HepG2 (cell line): ENCODE data around the gene CFAP46. TPM values are rescaled to one million over a fixed set of nuclear protein-coding genes. Genes with fewer than 3 reads are reported as not detected.

Experiments used
- ATAC-seq: fragments of 200-7000 bp; cut with Tn5 transposase; 3 replicates; pipeline ENCODE4 v1.9.1; 2020; ENCODE audit warnings: mild to moderate bottlenecking, moderate library complexity
- BruUV-seq: library from RNA; stranded (reverse); fragments of 400-500 nt; replicated peaks from 2 replicates; lab custom pipeline; 2021; lab: Mats Ljungman, UMichigan
- CTCF ChIA-PET: fragments of 300-600 bp; formaldehyde crosslinking; extraction: SDS; loops from one replicate; lab custom pipeline; 2021; ENCODE audit warnings: low total read pairs, inconsistent platforms, low intra/inter-chr PET ratio; lab: Yijun Ruan, JAX
- POLR2A ChIA-PET: fragments of 350-600 bp; sonication (Branson Sonifier 250); formaldehyde crosslinking; loops from one replicate; lab custom pipeline; 2020; ENCODE audit warnings: antibody characterized with exemption, inconsistent platforms; lab: Yijun Ruan, JAX
- DNase-seq: peaks from one replicate; pipeline ENCODE4 v3.0.0-alpha.2; 2015; ENCODE audit warnings: low spot score
- FAIRE-seq: peaks from 3 replicates; lab custom pipeline; 2011; peaks lifted over from hg19 to GRCh38; lab: Jason Lieb, UNC
- H2AFZ ChIP-seq: one replicate; pipeline ENCODE4 v1.6.1; 2011; ENCODE audit warnings: low read length, inconsistent platforms
- H3K27ac ChIP-seq: fragments of 300-600 bp; 3 replicates; pipeline ENCODE4 v1.8.0; 2011; ENCODE audit warnings: mixed run types, mild to moderate bottlenecking, mixed read lengths, low read length, inconsistent platforms; ENCODE audit not compliant: insufficient read depth; ENCODE audit errors: extremely low read length
- H3K27me3 ChIP-seq, 2 experiments: fragments of 200-600 bp in 1 of 2; 2 replicates in 1 of 2; 3 replicates in 1 of 2; pipeline versions ENCODE4 v1.6.0 to v1.8.0; 2011; ENCODE audit warnings: low read length in 2 of 2, mild to moderate bottlenecking in 2 of 2, moderate library complexity in 2 of 2, inconsistent platforms in 1 of 2; ENCODE audit not compliant: insufficient read depth in 2 of 2, control insufficient read depth in 1 of 2
- H3K36me3 ChIP-seq, 2 experiments: fragments of 200-600 bp in 1 of 2; replicated peaks in 1 of 2; 2 replicates in 1 of 2; 3 replicates in 1 of 2; pipeline versions ENCODE4 v1.5.1 to v1.8.0; 2011; ENCODE audit warnings: low read length in 2 of 2, inconsistent platforms in 1 of 2; ENCODE audit not compliant: insufficient read depth in 2 of 2, control insufficient read depth in 1 of 2
- H3K4me1 ChIP-seq: 2 replicates; pipeline ENCODE4 v1.5.1; 2012; ENCODE audit warnings: low read length, inconsistent platforms; ENCODE audit not compliant: insufficient read depth
- H3K4me2 ChIP-seq: 2 replicates; pipeline ENCODE4 v1.6.0; 2011; ENCODE audit warnings: low read depth, low read length, inconsistent platforms
- H3K4me3 ChIP-seq, 3 experiments: fragments of 200-600 bp in 1 of 3; sonication (generic), shearing (Covaris generic) in 1 of 3; replicated peaks in 1 of 3; 2 replicates each; pipeline ENCODE4 v1.5.1; 2011 to 2016; ENCODE audit warnings: low read length in 3 of 3, inconsistent platforms in 2 of 3, low read depth in 2 of 3, mild to moderate bottlenecking in 2 of 3, control low read depth in 1 of 3, mixed read lengths in 1 of 3; ENCODE audit not compliant: insufficient read depth in 1 of 3
- H3K79me2 ChIP-seq: one replicate; pipeline ENCODE4 v1.6.1; 2011; ENCODE audit warnings: low read length, inconsistent platforms; ENCODE audit not compliant: insufficient read depth
- H3K9ac ChIP-seq: 2 replicates; pipeline ENCODE4 v1.6.0; 2011; ENCODE audit warnings: mild to moderate bottlenecking, low read depth, low read length, inconsistent platforms; ENCODE audit not compliant: insufficient read depth
- H3K9me3 ChIP-seq: 2 replicates; pipeline ENCODE4 v1.5.1; 2012; ENCODE audit warnings: mild to moderate bottlenecking, low read length
- H4K20me1 ChIP-seq: 2 replicates; pipeline ENCODE4 v1.6.0; 2011; ENCODE audit warnings: inconsistent platforms, mild to moderate bottlenecking, low read length, moderate library complexity; ENCODE audit not compliant: insufficient read depth
- ERF ChIP-seq: IDR thresholded peaks from 2 replicates; pipeline ENCODE4 v1.6.1; 2018; ENCODE audit warnings: missing biosample characterization, missing genetic modification reagents
- GMEB1 ChIP-seq: sonication (generic); formaldehyde crosslinking; IDR thresholded peaks from 2 replicates; pipeline ENCODE4 v1.5.1; 2020; ENCODE audit warnings: missing genetic modification reagents, mild to moderate bottlenecking, borderline replicate concordance
- NFKB2 ChIP-seq: sonication (generic); formaldehyde crosslinking; IDR thresholded peaks from 2 replicates; pipeline ENCODE4 v1.4.0; 2020; ENCODE audit warnings: missing genetic modification reagents, borderline replicate concordance
- NR2C2 ChIP-seq: sonication (generic); formaldehyde crosslinking; IDR thresholded peaks from 2 replicates; pipeline ENCODE4 v1.4.0; 2020; ENCODE audit warnings: missing genetic modification reagents, mild to moderate bottlenecking, moderate library complexity, borderline replicate concordance
- PAX8 ChIP-seq: sonication (generic); formaldehyde crosslinking; IDR thresholded peaks from 2 replicates; pipeline ENCODE4 v1.8.0; 2022; ENCODE audit warnings: mild to moderate bottlenecking, missing genetic modification reagents, borderline replicate concordance
- SNAI1 ChIP-seq: sonication (generic); formaldehyde crosslinking; IDR thresholded peaks from 2 replicates; pipeline ENCODE4 v1.5.0; 2020; ENCODE audit warnings: mild to moderate bottlenecking, missing genetic modification reagents, borderline replicate concordance
- TBX3 ChIP-seq: fragments of 450-650 bp; IDR thresholded peaks from 2 replicates; pipeline ENCODE4 v1.6.1; 2017; ENCODE audit warnings: antibody characterized with exemption, mild to moderate bottlenecking, inconsistent platforms, borderline replicate concordance
- ZNF710 ChIP-seq: sonication (generic); formaldehyde crosslinking; IDR thresholded peaks from 2 replicates; pipeline ENCODE4 v1.5.0; 2020; ENCODE audit warnings: mild to moderate bottlenecking, missing genetic modification reagents, borderline replicate concordance
- ZNF761 ChIP-seq: sonication (generic); formaldehyde crosslinking; conservative IDR thresholded peaks from 2 replicates; pipeline ENCODE4 v1.4.0; 2020; ENCODE audit warnings: mild to moderate bottlenecking, missing genetic modification reagents
- ZNF850 ChIP-seq: sonication (generic); formaldehyde crosslinking; conservative IDR thresholded peaks from 2 replicates; pipeline ENCODE4 v1.9.0; 2021; ENCODE audit warnings: mild to moderate bottlenecking, missing genetic modification reagents
- WGBS: methylation state at CpG from one replicate; pipeline ENCODE4 v1.1.6; 2017; ENCODE audit warnings: low lambda C conversion rate; 5-methylcytosine and 5-hydroxymethylcytosine counted together
- in situ Hi-C: cut with HindIII; loops from 2 replicates; pipeline ENCODE4 v1.10.0; 2017; ENCODE audit warnings: low pct_unique_long_range_greater_than_20kb; ENCODE audit not compliant: extremely low pct_ligation_motif_present
- intact Hi-C: fragments of 100-400 bp; cut with micrococcal nuclease; formaldehyde crosslinking; loops from one replicate; pipeline ENCODE4 v1.10.0; 2022; ENCODE audit not compliant: unreplicated experiment
- polyA plus RNA-seq, 8 experiments: library from polyadenylated mRNA; depleted of rRNA in 3 of 8; stranded (reverse) in 7 of 8; unstranded in 1 of 8; fragments of >200 nt; fragmentation: Illumina TruSeq in 4 of 8; extraction: Trizol in 4 of 8; gene quantifications; 2 replicates each; pipeline versions ENCODE4 v1.2.1 to v1.2.3, GENCODE V29; 2011 to 2016; ENCODE audit warnings: low read depth in 4 of 8, missing spikeins in 1 of 8, mixed read lengths in 1 of 8; ENCODE audit not compliant: insufficient read depth in 1 of 8
- total RNA-seq, 5 experiments: library from RNA; depleted of rRNA; stranded (reverse); fragments of >200 nt; fragmentation: Illumina TruSeq; extraction: Trizol; gene quantifications; 2 replicates each; pipeline ENCODE4 v1.2.3, GENCODE V29; 2016; ENCODE audit warnings: low read depth in 1 of 5
- TF ChIP-seq, protein P1 (sequence below): sonication (generic); formaldehyde crosslinking; IDR thresholded peaks from 2 replicates; pipeline ENCODE4 v1.5.0; 2020; ENCODE audit warnings: mild to moderate bottlenecking, missing genetic modification reagents
- TF ChIP-seq, protein P2 (sequence below): sonication (generic); formaldehyde crosslinking; IDR thresholded peaks from 2 replicates; pipeline ENCODE4 v1.5.0; 2020; ENCODE audit warnings: mild to moderate bottlenecking, missing genetic modification reagents

CFAP46 gene
- total and polyA plus RNA-seq, 2 of the 13 experiments (the other 11 are each of a cell fraction or from before 2014, with no cell fraction given), result 0.24 to 0.84 TPM

GRCh38 chr10:132989476-132990415, 47.4 kb upstream of the CFAP46 start (continued):
- TF ChIP-seq, protein P1, sequence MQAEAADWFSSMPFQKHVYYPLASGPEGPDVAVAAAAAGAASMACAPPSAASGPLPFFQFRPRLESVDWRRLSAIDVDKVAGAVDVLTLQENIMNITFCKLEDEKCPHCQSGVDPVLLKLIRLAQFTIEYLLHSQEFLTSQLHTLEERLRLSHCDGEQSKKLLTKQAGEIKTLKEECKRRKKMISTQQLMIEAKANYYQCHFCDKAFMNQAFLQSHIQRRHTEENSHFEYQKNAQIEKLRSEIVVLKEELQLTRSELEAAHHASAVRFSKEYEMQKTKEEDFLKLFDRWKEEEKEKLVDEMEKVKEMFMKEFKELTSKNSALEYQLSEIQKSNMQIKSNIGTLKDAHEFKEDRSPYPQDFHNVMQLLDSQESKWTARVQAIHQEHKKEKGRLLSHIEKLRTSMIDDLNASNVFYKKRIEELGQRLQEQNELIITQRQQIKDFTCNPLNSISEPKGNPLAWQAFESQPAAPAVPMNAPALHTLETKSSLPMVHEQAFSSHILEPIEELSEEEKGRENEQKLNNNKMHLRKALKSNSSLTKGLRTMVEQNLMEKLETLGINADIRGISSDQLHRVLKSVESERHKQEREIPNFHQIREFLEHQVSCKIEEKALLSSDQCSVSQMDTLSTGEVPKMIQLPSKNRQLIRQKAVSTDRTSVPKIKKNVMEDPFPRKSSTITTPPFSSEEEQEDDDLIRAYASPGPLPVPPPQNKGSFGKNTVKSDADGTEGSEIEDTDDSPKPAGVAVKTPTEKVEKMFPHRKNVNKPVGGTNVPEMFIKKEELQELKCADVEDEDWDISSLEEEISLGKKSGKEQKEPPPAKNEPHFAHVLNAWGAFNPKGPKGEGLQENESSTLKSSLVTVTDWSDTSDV (CRISPR knock-in tag), result no peak
- TF ChIP-seq PAX8 (CRISPR knock-in tag), result no peak
- TF ChIP-seq, protein P2, sequence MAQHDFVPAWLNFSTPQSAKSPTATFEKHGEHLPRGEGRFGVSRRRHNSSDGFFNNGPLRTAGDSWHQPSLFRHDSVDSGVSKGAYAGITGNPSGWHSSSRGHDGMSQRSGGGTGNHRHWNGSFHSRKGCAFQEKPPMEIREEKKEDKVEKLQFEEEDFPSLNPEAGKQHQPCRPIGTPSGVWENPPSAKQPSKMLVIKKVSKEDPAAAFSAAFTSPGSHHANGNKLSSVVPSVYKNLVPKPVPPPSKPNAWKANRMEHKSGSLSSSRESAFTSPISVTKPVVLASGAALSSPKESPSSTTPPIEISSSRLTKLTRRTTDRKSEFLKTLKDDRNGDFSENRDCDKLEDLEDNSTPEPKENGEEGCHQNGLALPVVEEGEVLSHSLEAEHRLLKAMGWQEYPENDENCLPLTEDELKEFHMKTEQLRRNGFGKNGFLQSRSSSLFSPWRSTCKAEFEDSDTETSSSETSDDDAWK (CRISPR knock-in tag), result no peak

DNA sequence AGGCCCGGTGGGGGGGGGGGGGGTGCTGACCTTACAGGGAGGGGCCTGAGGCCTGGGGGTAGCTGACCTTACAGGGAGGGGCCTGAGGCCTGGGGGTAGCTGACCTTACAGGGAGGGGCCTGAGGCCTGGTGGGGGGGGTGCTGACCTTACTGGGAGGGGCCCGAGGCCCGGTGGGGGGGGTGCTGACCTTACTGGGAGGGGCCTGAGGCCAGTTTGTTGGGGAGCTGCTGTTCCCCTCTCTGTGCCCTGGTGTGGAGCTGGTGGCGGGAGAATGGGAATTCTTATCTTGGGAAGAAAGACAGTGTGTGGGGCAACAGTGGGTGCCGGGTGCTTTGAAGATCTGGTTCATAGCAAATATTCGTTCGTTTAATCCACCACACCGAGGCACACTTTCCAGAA, 46.6 kb upstream of the CFAP46 start:
- 34% methylated on average over 5 of the region's 8 CpGs for WGBS
- Histone ChIP-seq H4K20me1 (0 out of 2 replicates have a peak, but pooled peaks cover 5% of the 10 kb centered on the region), H3K4me3 (no peak overlapping the region), H3K4me1 (no peaks in the 10 kb centered on the region), H3K79me2 (no peaks in the 10 kb centered on the region), H3K27ac (no peak overlapping the region), H3K4me2 (no peak overlapping the region), H3K36me3 (no peaks in the 10 kb centered on the region), H3K9ac (no peak overlapping the region), H2AFZ (no peak overlapping the region), H3K9me3 (no peaks in the 10 kb centered on the region), H3K27me3 (peaks cover 10 to 70% of the 10 kb centered on the region in 2 experiments)
- in situ Hi-C loops, result no loop called here
- ATAC-seq (no peak), FAIRE-seq (no peak), DNase-seq (no peak)
- ChIA-PET POLR2A (no interaction called here), CTCF (no interaction called here)
- BruUV-seq, result no TSS peak
- intact Hi-C loops, result no loop called here
- TF ChIP-seq ZNF850 (CRISPR knock-in tag) (no peak), NFKB2 (CRISPR knock-in tag) (no peak), GMEB1 (CRISPR knock-in tag) (no peak), ERF (CRISPR knock-in tag) (no peak), ZNF761 (CRISPR knock-in tag) (no peak), SNAI1 (CRISPR knock-in tag) (no peak), ZNF710 (no peak), TBX3 (no peak), NR2C2 (CRISPR knock-in tag) (no peak)
